HG03108 (cell line): ENCODE measurements around the gene GOLGA6A.

Experiments
- ATAC-seq: cut with Tn5 transposase; IDR thresholded peaks from one replicate; pipeline ENCODE4 v1.9.1; 2021; ENCODE audit warnings: moderate library complexity; ENCODE audit not compliant: unreplicated experiment

GOLGA6A gene

DNA sequence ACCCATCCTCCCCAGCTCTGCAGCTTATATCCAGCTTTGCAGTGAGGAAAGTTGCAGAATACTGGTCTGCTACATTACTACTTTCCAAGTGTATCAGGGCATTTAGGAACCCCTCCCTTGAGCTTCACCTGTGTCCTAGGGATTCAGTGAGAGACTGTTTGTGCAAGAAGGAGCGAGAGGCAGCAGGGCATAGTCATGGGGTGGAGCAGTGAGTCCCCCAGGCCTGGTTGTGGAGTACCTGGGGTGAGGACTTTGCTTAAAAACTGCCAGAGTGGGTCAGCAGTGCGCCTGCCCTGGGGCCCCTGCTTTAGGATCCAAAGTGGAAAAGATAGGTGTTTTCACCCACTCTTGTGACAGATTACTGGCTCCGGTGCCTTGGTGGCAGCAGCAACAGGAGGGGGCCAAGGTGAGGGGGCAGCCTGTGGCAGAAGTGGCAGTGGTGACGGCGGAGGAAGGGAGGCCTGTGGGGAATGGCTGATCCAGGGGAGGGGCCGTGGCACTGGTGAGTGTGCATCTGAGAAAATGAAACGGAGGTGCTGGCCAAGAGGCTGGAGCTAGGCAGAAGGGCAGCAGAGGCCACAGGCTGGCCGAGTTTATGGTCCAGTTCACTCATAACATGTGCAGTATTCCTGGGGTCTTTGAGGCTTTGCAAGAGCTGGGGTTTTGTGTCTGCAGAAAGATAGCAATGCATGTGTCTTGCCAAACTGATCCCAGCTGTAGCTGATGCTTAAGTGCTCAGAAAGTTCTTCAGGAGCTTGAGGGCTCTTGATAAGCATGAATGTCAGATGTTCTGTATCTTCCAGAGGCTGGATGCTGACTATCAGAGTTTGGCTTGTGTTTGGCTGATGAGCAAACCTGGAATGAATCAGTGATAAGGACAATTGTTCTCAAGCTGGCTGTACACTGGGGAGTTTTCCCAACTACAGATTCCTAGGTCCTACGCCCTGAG is 43.4 kb downstream of the GOLGA6A start:
- no peak for ATAC-seq

- no peak for ATAC-seq
Observed at GRCh38 chr15:74037171-74038117, 44.9 kb downstream of the GOLGA6A start.

DNA sequence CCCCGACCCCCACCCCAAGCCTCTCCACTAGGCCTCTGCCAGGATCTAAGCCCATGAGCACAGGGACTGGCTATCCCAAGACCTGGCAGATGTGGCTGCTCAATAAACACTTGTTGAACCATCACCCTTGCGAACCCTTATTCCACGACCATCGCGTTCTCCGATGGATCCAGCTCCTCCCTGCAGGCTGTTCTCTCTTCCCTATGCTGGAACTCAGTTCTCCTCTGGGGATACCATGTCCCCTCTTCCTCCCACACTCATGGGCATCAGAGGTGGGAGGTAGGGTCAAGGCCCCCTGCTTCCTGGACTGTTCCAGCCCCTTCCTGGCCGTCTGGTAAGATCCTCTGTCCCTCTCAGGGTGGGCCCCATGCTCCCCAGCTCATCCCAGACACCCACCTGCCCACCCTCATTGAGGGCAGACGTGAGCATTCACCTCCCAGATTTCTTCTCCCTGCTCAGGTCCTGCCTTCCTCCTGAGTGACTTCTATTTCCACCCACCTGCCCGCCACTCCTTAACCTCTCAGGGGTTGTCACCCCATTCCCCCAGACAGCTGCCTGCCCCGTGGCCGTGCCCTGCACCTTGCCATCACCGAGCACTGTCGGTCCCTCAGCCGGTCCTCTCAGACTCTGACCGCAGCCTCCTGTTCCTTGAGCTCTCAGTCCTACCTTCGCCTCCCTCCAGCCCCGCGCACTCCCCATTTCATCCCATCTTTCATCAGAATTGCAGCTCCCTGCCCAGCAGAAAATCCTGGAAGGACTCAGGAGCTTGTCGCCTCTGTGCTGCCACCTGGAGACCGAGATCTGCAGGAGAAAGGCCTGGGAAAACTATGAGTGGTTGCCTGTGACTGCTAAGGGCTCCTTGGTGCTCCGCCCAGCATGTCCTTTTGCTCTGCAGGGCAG is 45.8 kb downstream of the GOLGA6A start:
- no peak for ATAC-seq

- no peak for ATAC-seq
Observed at GRCh38 chr15:74035121-74036017, 47.0 kb downstream of the GOLGA6A start.

GRCh38 chr15:74034206-74034755 is 48.1 kb downstream of the GOLGA6A start:
- ATAC-seq: no peak

DNA sequence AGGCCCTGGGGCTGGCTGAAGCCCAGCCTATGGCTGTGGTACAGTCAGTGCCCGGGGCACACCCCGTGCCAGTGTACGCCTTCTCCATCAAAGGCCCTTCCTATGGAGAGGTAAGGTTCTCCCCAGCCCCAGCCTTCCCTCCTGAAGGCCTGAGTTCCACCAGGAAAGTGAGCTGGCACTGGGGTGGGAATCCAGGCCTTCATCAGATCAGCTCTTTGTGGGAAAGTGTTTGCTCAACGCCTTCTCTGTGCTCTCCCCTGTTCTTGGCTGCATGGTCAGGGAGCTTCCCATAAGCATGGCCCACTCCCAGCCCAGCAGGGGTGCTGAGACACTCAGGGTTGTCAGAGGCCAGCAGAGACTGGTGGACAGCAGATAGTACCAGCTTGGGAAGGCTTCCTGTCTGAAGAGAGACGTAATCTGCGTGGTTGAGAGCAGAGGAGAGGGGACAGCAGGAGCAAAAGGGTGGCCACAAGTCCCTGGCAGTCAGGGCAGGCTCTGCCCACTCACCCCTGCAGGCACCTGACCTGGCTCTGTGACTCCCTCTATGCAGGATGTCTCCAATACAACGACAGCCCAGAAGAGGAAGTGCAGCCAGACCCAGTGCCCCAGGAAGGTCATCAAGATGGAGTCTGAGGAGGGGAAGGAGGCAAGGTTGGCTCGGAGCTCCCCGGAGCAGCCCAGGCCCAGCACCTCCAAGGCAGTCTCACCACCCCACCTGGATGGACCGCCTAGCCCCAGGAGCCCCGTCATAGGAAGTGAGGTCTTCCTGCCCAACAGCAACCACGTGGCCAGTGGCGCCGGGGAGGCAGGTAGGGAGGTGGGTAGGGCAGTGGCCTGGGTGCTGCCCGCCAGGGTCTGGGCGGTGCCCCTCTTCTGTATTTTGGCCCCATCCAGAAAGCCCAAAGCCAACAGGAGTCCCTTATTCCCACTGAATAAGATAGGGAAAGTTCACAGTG is 49.5 kb downstream of the GOLGA6A start:
- ATAC-seq: no peak

GRCh38 chr15:74032046-74032445 is 50.3 kb downstream of the GOLGA6A start:
- no peak for ATAC-seq

- ATAC-seq: no peak
Observed at GRCh38 chr15:74028646-74029045, 53.7 kb downstream of the GOLGA6A start.

DNA sequence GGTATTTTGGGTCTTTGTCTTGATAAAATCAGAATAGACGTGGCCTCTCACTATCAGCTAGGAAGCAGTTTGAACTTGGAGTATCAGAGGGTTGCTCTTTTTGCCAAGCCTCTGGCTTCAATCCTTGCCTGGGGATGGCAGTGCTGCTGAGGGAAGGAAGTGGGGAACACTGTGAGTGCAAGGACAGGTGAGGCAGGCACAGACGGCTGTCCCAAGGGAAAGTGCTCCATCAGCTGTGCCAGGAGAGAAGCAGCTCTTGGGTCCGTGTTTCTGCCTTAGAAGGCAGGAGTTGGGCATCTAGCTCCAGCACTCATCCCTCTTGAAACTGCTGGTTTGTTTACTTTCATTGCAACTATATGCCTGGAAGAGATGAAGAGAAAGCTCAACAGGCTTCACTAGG is 54.7 kb downstream of the GOLGA6A start:
- ATAC-seq: no peak

GRCh38 chr15:74025436-74025835 is 56.9 kb downstream of the GOLGA6A start:
- no peak for ATAC-seq

DNA sequence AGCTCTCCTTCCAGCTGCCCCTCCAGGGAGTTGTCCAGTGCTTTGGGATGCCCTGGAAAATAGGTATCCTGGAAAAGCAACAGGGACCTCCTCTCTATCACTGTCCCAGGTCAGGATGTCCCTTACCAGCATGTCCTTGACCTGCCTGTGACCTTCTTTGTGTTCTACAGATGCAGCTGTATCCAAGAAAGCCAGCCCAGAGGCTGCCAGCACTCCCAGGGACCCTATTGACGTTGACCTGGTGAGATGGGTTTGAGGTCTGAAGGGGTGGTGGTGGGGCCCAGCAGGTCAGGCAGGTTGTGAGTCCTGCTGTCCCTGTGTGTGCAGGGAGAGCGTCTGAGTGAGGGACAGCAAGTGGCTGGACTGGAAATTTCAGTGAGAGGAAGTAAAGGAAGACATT is 57.7 kb downstream of the GOLGA6A start:
- no peak for ATAC-seq

DNA sequence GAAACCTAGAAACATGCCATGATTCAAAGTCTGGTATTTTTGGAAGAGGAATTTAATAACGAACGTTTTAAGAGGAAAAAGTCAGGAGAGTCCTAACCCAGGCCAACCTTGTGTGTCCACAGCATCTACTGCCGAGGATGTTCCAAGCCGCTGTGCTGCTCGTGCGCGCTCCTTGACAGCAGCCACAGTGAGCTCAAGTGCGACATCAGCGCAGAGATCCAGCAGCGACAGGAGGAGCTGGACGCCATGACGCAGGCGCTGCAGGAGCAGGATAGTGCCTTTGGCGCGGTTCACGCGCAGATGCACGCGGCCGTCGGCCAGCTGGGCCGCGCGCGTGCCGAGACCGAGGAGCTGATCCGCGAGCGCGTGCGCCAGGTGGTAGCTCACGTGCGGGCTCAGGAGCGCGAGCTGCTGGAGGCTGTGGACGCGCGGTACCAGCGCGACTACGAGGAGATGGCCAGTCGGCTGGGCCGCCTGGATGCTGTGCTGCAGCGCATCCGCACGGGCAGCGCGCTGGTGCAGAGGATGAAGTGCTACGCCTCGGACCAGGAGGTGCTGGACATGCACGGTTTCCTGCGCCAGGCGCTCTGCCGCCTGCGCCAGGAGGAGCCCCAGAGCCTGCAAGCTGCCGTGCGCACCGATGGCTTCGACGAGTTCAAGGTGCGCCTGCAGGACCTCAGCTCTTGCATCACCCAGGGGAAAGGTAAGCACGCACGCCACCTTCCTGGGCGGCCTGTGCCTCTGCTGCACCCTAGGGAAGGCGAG is 59.5 kb downstream of the GOLGA6A start:
- no peak for ATAC-seq
